H9 (cell line): ENCODE data around the gene SLC35A3. TPM values are rescaled to one million over a fixed set of nuclear protein-coding genes. Genes with fewer than 3 reads are reported as not detected.

Experiments used
- DNase-seq: peaks from one replicate; pipeline ENCODE4 v3.0.0-alpha.2; 2017
- H2AFZ ChIP-seq: one replicate; pipeline ENCODE4 v1.6.1; 2013; ENCODE audit warnings: mild to moderate bottlenecking, low read length, control low read depth, moderate library complexity
- H2AK5ac ChIP-seq: 2 replicates; pipeline ENCODE4 v1.6.1; 2013; ENCODE audit warnings: low read length, control low read depth, mixed read lengths; ENCODE audit not compliant: insufficient read length
- H2BK120ac ChIP-seq: one replicate; pipeline ENCODE4 v1.6.1; 2013; ENCODE audit warnings: low read depth, mild to moderate bottlenecking, low read length, control low read depth, inconsistent platforms; ENCODE audit not compliant: poor library complexity, severe bottlenecking
- H2BK12ac ChIP-seq: 2 replicates; pipeline ENCODE4 v1.6.1; 2013; ENCODE audit warnings: low read length, control low read depth, mixed read lengths, low read depth; ENCODE audit not compliant: insufficient read length
- H2BK15ac ChIP-seq: 2 replicates; pipeline ENCODE4 v1.6.1; 2013; ENCODE audit warnings: low read depth, low read length, control low read depth
- H2BK20ac ChIP-seq: one replicate; pipeline ENCODE4 v1.6.1; 2013; ENCODE audit warnings: low read depth, mild to moderate bottlenecking, low read length, control low read depth, inconsistent platforms; ENCODE audit not compliant: poor library complexity, severe bottlenecking
- H2BK5ac ChIP-seq: 2 replicates; pipeline ENCODE4 v1.6.1; 2013; ENCODE audit warnings: low read length, control low read depth, mixed read lengths; ENCODE audit not compliant: insufficient read length
- H3K14ac ChIP-seq: 2 replicates; pipeline ENCODE4 v1.6.1; 2013; ENCODE audit warnings: low read length, control low read depth; ENCODE audit not compliant: insufficient read depth
- H3K18ac ChIP-seq: 2 replicates; pipeline ENCODE4 v1.6.1; 2013; ENCODE audit warnings: low read depth, mild to moderate bottlenecking, mixed read lengths, low read length, control low read depth; ENCODE audit not compliant: insufficient read length
- H3K23ac ChIP-seq: 2 replicates; pipeline ENCODE4 v1.6.1; 2013; ENCODE audit warnings: low read length, control low read depth, mixed read lengths, low read depth; ENCODE audit not compliant: insufficient read length
- H3K23me2 ChIP-seq: 2 replicates; pipeline ENCODE4 v1.6.1; 2013; ENCODE audit warnings: low read depth, mild to moderate bottlenecking, mixed read lengths, low read length, control low read depth; ENCODE audit not compliant: insufficient read length, poor library complexity, severe bottlenecking
- H3K27ac ChIP-seq: 2 replicates; pipeline ENCODE4 v1.5.1; 2013; ENCODE audit warnings: low read length, control low read depth, mixed read lengths, low read depth; ENCODE audit not compliant: insufficient read length
- H3K27me3 ChIP-seq: 2 replicates; pipeline ENCODE4 v1.6.1; 2013; ENCODE audit warnings: low read length, control low read depth, inconsistent platforms; ENCODE audit not compliant: insufficient read depth
- H3K4ac ChIP-seq: 2 replicates; pipeline ENCODE4 v1.6.1; 2013; ENCODE audit warnings: low read depth, mild to moderate bottlenecking, control low read depth, inconsistent platforms, low read length, moderate library complexity
- H3K4me1 ChIP-seq: 2 replicates; pipeline ENCODE4 v1.6.1; 2013; ENCODE audit warnings: low read length, control low read depth, inconsistent platforms; ENCODE audit not compliant: insufficient read depth
- H3K4me2 ChIP-seq: 2 replicates; pipeline ENCODE4 v1.6.1; 2013; ENCODE audit warnings: low read length, control low read depth, mixed read lengths; ENCODE audit not compliant: insufficient read length, insufficient read depth
- H3K56ac ChIP-seq: 2 replicates; pipeline ENCODE4 v1.6.1; 2013; ENCODE audit warnings: low read depth, mild to moderate bottlenecking, mixed read lengths, low read length, control low read depth; ENCODE audit not compliant: insufficient read length
- H3K79me1 ChIP-seq: 2 replicates; pipeline ENCODE4 v1.6.1; 2013; ENCODE audit warnings: low read depth, mild to moderate bottlenecking, moderate library complexity, low read length, control low read depth, inconsistent platforms; ENCODE audit not compliant: insufficient read depth, poor library complexity, severe bottlenecking
- H3K79me2 ChIP-seq: 2 replicates; pipeline ENCODE4 v1.6.1; 2013; ENCODE audit warnings: low read length, control low read depth, inconsistent platforms; ENCODE audit not compliant: insufficient read depth
- H3K9ac ChIP-seq: 2 replicates; pipeline ENCODE4 v1.6.1; 2013; ENCODE audit warnings: low read length, control low read depth, mixed read lengths; ENCODE audit not compliant: insufficient read length; ENCODE audit errors: extremely low read depth
- H3K9me3 ChIP-seq: one replicate; pipeline ENCODE4 v1.6.1; 2013; ENCODE audit warnings: low read depth, low read length, inconsistent platforms; ENCODE audit not compliant: control insufficient read depth
- H3T11ph ChIP-seq: one replicate; pipeline ENCODE4 v1.6.1; 2013; ENCODE audit warnings: mild to moderate bottlenecking, low read length, control low read depth, inconsistent platforms
- H4K20me1 ChIP-seq: one replicate; pipeline ENCODE4 v1.6.1; 2013; ENCODE audit not compliant: control insufficient read depth, insufficient read length, insufficient read depth
- H4K5ac ChIP-seq: 2 replicates; pipeline ENCODE4 v1.6.1; 2013; ENCODE audit warnings: low read depth, mild to moderate bottlenecking, mixed read lengths, low read length, control low read depth; ENCODE audit not compliant: insufficient read length
- H4K8ac ChIP-seq: replicated peaks from 2 replicates; pipeline ENCODE4 v1.6.1; 2013; ENCODE audit warnings: low read length, control low read depth, mixed read lengths, low read depth; ENCODE audit not compliant: insufficient read length
- H4K91ac ChIP-seq: 2 replicates; pipeline ENCODE4 v1.6.1; 2013; ENCODE audit warnings: low read depth, mild to moderate bottlenecking, moderate library complexity, mixed read lengths, low read length, control low read depth; ENCODE audit not compliant: insufficient read length
- H3K27ac Mint-ChIP-seq, 3 experiments: 2 replicates in 2 of 3; 3 replicates in 1 of 3; pipeline ENCODE4 v1.8.0; 2020 to 2021; ENCODE audit warnings: mixed read lengths in 3 of 3, mild to moderate bottlenecking in 1 of 3, moderate library complexity in 1 of 3
- H3K27me3 Mint-ChIP-seq: 2 replicates; pipeline ENCODE4 v1.8.0; 2021; ENCODE audit warnings: low read depth, mild to moderate bottlenecking, moderate library complexity, mixed read lengths
- H3K36me3 Mint-ChIP-seq, 3 experiments: 2 replicates in 2 of 3; 3 replicates in 1 of 3; pipeline ENCODE4 v1.8.0; 2020 to 2021; ENCODE audit warnings: low read depth in 3 of 3, mixed read lengths in 3 of 3; ENCODE audit not compliant: insufficient read depth in 1 of 3
- H3K4me1 Mint-ChIP-seq, 2 experiments: 2 replicates each; pipeline ENCODE4 v1.8.0; 2020; ENCODE audit warnings: mixed read lengths in 2 of 2
- H3K4me3 Mint-ChIP-seq, 2 experiments: 2 replicates in 1 of 2; 3 replicates in 1 of 2; pipeline ENCODE4 v1.8.0; 2020 to 2021; ENCODE audit warnings: mild to moderate bottlenecking in 2 of 2, mixed read lengths in 2 of 2, moderate library complexity in 1 of 2
- H3K9me3 Mint-ChIP-seq, 2 experiments: 2 replicates in 1 of 2; 3 replicates in 1 of 2; pipeline ENCODE4 v1.8.0; 2020; ENCODE audit warnings: mild to moderate bottlenecking in 2 of 2, mixed read lengths in 2 of 2, moderate library complexity in 1 of 2
- CTCF ChIP-seq: fragments of 200-600 bp; sonication (generic); conservative IDR thresholded peaks from 3 replicates; pipeline ENCODE4 v1.8.0; 2021; ENCODE audit warnings: antibody characterized with exemption, mild to moderate bottlenecking
- WGBS: extraction: QIAGEN DNeasy Blood & Tissue Kit; methylation state at CpG from one replicate; pipeline ENCODE4 v1.1.7; 2013; ENCODE audit warnings: missing lambda C conversion rate, low lambda C conversion rate, mixed read lengths; ENCODE audit not compliant: insufficient read length; ENCODE audit errors: extremely low coverage; 5-methylcytosine and 5-hydroxymethylcytosine counted together
- total RNA-seq: library from RNA; stranded (reverse); gene quantifications from 2 replicates; pipeline ENCODE4 v1.2.1, GENCODE V29; 2021

The SLC35A3 gene
- total RNA-seq, 1 experiment from 2014 or later, result 15.1 TPM

- H2BK5ac ChIP-seq, result no peak overlapping the region
- no peak overlapping the region for H3K23ac ChIP-seq
- H3T11ph ChIP-seq, result no peak overlapping the region
- no peaks in the 10 kb centered on the region for H3K9me3 ChIP-seq
- no peak overlapping the region for H3K27ac Mint-ChIP-seq
- no peaks in the 10 kb centered on the region for H3K27me3 Mint-ChIP-seq
- no peaks in the 10 kb centered on the region for H3K27me3 ChIP-seq
- H3K56ac ChIP-seq, result no peak overlapping the region
- H2BK12ac ChIP-seq, result no peak overlapping the region
- H3K79me2 ChIP-seq, result no peaks in the 10 kb centered on the region
- H3K9ac ChIP-seq, result no peak overlapping the region
- H2BK20ac ChIP-seq, result no peak overlapping the region
- peaks cover 0 to 4% (median 2%) of the 10 kb centered on the region in 3 experiments; a peak in 2 of 7 replicates for H3K36me3 Mint-ChIP-seq
- no peak overlapping the region for H2AK5ac ChIP-seq
- H3K4me1 ChIP-seq, result no peaks in the 10 kb centered on the region
- no peak overlapping the region for H4K8ac ChIP-seq
- H3K4ac ChIP-seq, result no peak overlapping the region
- no peaks in the 10 kb centered on the region for H3K23me2 ChIP-seq
- H4K5ac ChIP-seq, result no peak overlapping the region
- H3K18ac ChIP-seq, result no peak overlapping the region
- TF ChIP-seq CTCF, result no peak
- no peaks in the 10 kb centered on the region for H3K79me1 ChIP-seq
- no peak overlapping the region for H3K4me3 Mint-ChIP-seq
- H4K20me1 ChIP-seq, result no peaks in the 10 kb centered on the region
- no peak overlapping the region for H3K27ac ChIP-seq
- H2BK15ac ChIP-seq, result no peak overlapping the region
- no peak for DNase-seq
- H3K4me1 Mint-ChIP-seq, result peaks cover 3 to 8% of the 10 kb centered on the region in 2 experiments; a peak in 1 of 4 replicates
- no CpG with 5 or more reads among the region's 1 CpG for WGBS
- H2BK120ac ChIP-seq, result no peak overlapping the region
- no peak overlapping the region for H3K14ac ChIP-seq
- H3K4me2 ChIP-seq, result no peak overlapping the region
- peaks cover 0 to 3% of the 10 kb centered on the region in 2 experiments; a peak in 1 of 5 replicates for H3K9me3 Mint-ChIP-seq
- no peak overlapping the region for H2AFZ ChIP-seq
- H4K91ac ChIP-seq, result no peak overlapping the region
These were observed 17.3 kb upstream of the SLC35A3 start for GRCh38 chr1:99952522-99952921.
